Measurements from ENCODE around the gene ARHGAP4. TPM values are rescaled to one million over a fixed set of nuclear protein-coding genes. Genes with fewer than 3 reads are reported as not detected.

Gene ARHGAP4
- total and polyA plus RNA-seq, 2 donors from 2014 or later = 38.3 to 73.0 TPM

DNA sequence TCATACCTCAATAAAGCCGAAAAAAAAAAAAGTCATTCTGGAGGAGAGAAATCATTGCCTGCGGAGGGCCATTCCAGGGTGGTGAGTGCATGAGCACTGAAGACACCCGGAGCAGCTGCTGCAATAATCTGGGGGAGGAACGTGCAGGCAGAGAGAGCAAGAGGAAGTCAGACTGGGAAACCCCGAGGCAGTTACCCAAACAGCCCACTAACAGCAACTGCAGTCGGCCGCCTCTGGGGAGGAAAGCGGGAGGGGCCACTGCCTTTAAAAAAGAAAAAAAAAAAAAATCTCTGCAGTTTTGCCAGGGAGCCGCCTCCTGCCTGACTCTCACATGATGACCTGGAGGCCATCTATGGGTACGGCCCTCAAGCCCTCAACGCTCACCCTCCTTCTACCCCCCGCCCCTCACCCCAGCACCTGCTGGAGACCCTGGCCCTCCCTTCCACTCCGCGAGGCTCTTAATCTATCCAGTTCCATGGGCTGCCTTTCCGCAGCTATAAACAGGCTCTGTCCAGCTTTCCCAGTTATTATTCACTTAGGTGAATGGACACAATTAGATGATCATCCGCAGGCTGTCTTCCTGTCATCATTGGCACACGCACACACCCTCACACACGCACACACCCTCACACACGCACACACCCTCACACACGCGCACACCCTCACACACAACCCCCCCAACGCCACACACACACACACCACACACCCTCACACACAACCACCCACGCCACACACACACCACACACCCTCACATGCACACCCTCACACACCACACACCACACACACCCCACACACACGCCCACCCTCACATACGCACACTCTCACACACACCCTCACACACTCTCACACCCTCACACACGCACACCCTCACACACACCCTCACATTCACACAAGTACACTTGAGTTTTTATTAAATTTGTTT is 25.0 kb downstream of the ARHGAP4 start:
- intact Hi-C loops (cut with DNase I) = no loop called here
- DNase-seq (peak in 3 of 5 donors; percentile 45 to 54 (median 49)), FAIRE-seq (peak; percentile 49)
- peaks cover 0 to 8% (median 0%) of the 10 kb centered on the region in 3 donors for H3K4me1 ChIP-seq (ENCODE audit: control insufficient read depth in 2 of 3, insufficient read depth in 2 of 3, low read depth in 1 of 3, low read length in 3 of 3)
- no peak overlapping the region for H3K9ac ChIP-seq (ENCODE audit: low read length in 3 of 3)
- H3K27ac ChIP-seq (ENCODE audit: low read depth in 2 of 2, low read length in 2 of 2) = peak overlapping the region in 1 of 2 donors; percentile 3
- H3K27me3 ChIP-seq (ENCODE audit: control insufficient read depth, insufficient read depth, low read length) = no peaks in the 10 kb centered on the region
- TF ChIP-seq CTCF (IDR thresholded peaks at IDR 0.05; ENCODE audit: borderline replicate concordance, extremely low read depth, insufficient read depth) = no peak
- no peaks in the 10 kb centered on the region for H3K9me3 ChIP-seq (ENCODE audit: control insufficient read depth in 2 of 3, insufficient read depth in 1 of 3, low read length in 3 of 3)
- H3K4me3 ChIP-seq (ENCODE audit: low read length in 3 of 3) = no peak overlapping the region
- no peaks in the 10 kb centered on the region for H3K36me3 ChIP-seq (ENCODE audit: control insufficient read depth in 2 of 3, insufficient read depth in 3 of 3, low read length in 3 of 3)

DNA sequence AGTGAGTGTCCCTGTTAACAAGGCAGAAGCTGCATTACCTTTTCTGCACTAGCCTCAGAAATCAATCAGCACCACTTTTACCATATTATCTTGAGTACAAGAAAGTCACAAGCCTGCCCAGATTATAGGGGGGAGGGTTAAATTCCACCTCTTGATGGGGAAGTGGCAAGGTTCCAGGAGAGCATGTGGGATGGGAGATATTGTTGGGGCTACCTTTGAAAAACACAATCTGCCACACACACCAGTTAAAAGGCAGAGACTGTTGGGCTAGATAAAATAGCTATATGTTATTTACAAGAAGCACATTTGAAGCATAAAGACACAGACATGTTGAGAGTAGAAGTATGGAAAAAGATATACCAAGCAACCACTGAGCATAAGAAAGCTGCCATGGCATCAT is 28.2 kb downstream of the ARHGAP4 start:
- Histone ChIP-seq H3K36me3 (ENCODE audit: control insufficient read depth in 2 of 3, insufficient read depth in 3 of 3, low read length in 3 of 3) (no peaks in the 10 kb centered on the region), H3K27ac (ENCODE audit: low read depth in 2 of 2, low read length in 2 of 2) (no peak overlapping the region), H3K4me3 (ENCODE audit: low read length in 3 of 3) (no peak overlapping the region), H3K9ac (ENCODE audit: low read length in 3 of 3) (no peak overlapping the region), H3K27me3 (ENCODE audit: control insufficient read depth, insufficient read depth, low read length) (no peaks in the 10 kb centered on the region), H3K4me1 (ENCODE audit: control insufficient read depth in 2 of 3, insufficient read depth in 2 of 3, low read depth in 1 of 3, low read length in 3 of 3) (peaks cover 0 to 4% (median 0%) of the 10 kb centered on the region in 3 donors), H3K9me3 (ENCODE audit: control insufficient read depth in 2 of 3, insufficient read depth in 1 of 3, low read length in 3 of 3) (no peaks in the 10 kb centered on the region)
- no peak for TF ChIP-seq CTCF (IDR thresholded peaks at IDR 0.05; ENCODE audit: borderline replicate concordance, extremely low read depth, insufficient read depth)
- DNase-seq = no peak
- no peak for FAIRE-seq
- intact Hi-C loops (cut with DNase I) = no loop called here

DNA sequence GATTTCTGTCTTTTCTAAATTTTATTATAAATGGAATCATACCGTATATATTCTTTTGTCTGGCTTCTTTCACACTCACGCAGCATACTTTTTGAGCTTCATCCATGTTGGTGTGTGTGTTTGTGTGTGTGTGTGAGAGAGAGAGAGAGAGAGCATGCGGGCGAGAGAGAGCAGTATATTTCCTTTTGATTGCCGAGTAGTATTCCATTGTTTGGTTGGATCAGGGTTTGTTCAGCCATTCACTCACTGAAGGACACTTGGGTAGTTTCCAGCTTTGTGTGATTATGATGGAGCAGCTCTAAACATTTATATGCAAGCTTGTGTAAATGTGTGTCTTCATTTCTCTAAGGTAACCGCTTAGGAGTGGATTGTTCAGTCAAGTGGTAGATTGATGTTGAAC is 36.9 kb downstream of the ARHGAP4 start:
- H3K4me1 ChIP-seq (ENCODE audit: control insufficient read depth in 2 of 3, insufficient read depth in 2 of 3, low read depth in 1 of 3, low read length in 3 of 3) = peaks cover 0 to 2% (median 0%) of the 10 kb centered on the region in 3 donors
- no peaks in the 10 kb centered on the region for H3K9me3 ChIP-seq (ENCODE audit: control insufficient read depth in 2 of 3, insufficient read depth in 1 of 3, low read length in 3 of 3)
- no peak overlapping the region for H3K9ac ChIP-seq (ENCODE audit: low read length in 3 of 3)
- DNase-seq (no peak), FAIRE-seq (no peak)
- no peak overlapping the region for H3K4me3 ChIP-seq (ENCODE audit: low read length in 3 of 3)
- intact Hi-C loops (cut with DNase I) = no loop called here
- no peak overlapping the region for H3K27ac ChIP-seq (ENCODE audit: low read depth in 2 of 2, low read length in 2 of 2)
- no peaks in the 10 kb centered on the region for H3K36me3 ChIP-seq (ENCODE audit: control insufficient read depth in 2 of 3, insufficient read depth in 3 of 3, low read length in 3 of 3)
- no peak for TF ChIP-seq CTCF (IDR thresholded peaks at IDR 0.05; ENCODE audit: borderline replicate concordance, extremely low read depth, insufficient read depth)
- H3K27me3 ChIP-seq (ENCODE audit: control insufficient read depth, insufficient read depth, low read length) = peaks cover 5% of the 10 kb centered on the region

Data from kidney (tissue), 14 donors.